ENCODE data around the gene STRBP. TPM values are rescaled to one million over a fixed set of nuclear protein-coding genes. Genes with fewer than 3 reads are reported as not detected.

The STRBP gene
- total RNA-seq, 1 experiment from 2014 or later, result 10.6 TPM

Other genes with a start within 250 kb of the STRBP start
- not detected in 2 replicates for gene GPR21, start 234.9 kb downstream of the STRBP start, total RNA-seq (2014; rRNA removed; shearing (Covaris generic))
- gene CRB2, start 87.6 kb upstream of the STRBP start, total RNA-seq (2014; rRNA removed; shearing (Covaris generic)), result not detected in 2 replicates

Data from RPMI7951 (cell line).